Skeletal muscle cell (primary cell): Measurements from ENCODE around the gene C11orf24.

Experiments used
- DNase-seq: peaks from one replicate; pipeline ENCODE4 v3.0.0-alpha.2; 2010; ENCODE audit warnings: low read depth
- H3K4me3 ChIP-seq: 2 replicates; pipeline ENCODE4 v1.5.1; 2011; ENCODE audit warnings: low read depth, mild to moderate bottlenecking, control low read depth, low read length, moderate library complexity

Gene C11orf24

DNA sequence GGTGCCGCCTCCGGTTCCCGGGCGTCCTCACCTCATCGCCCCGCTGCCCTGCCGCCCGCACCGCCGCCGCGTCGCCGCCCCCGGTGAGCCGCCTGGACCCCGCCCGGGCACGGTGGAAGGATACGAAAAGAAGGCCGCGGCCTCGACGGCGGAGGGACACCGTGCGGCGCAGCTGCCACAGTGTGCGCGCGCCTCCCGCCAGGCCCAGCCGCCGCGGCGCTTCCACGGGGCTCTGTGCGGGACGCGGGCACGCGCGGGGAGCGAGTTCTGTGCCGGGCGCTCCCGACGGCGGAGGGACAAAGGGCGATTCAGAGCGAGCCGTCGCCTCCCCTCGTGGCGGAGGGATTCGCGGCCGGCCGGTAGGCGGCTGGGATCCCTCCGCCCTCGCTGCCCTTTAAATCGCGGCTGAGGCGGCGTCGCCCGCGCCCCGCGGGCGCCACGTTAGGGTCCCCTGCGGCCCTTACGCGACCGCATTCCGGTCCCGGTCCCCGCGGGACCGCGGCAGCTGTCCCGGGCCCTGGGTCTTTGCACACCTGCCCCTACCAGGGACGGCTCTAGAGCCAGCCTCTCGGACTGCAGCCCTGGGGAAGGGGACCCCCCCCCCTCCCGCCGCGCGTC is 58.1 kb downstream of the C11orf24 start:
- DNase-seq = peak; percentile 96
- peak overlapping the region; percentile 76 for H3K4me3 ChIP-seq

DNA sequence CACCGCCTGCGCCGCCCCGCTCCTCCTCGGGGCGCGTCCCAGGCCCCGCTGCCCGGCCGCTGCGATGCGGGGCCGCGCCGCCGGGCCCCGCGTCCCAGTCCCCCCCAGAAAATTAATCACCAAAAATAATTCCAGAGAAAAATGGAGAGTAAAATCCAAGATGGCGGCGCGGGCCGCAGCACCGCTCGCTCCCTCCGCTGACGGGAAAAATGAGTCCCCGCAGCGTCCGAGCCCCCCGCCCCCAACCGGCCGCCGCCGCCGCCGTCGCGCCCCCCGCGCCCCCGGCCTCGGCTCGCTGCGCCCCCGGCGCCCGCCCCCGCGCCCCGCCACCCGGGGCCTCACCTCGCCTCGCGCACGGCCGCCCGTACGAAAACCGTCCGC is 58.6 kb downstream of the C11orf24 start, which contains the start of gene KMT5B:
KMT5B (minus strand) TSS at position 162 of the 381 bp plus-strand sequence. CDS start 23,220 bp downstream, outside the sequence.
- peak within 1 kb of the TSS; percentile 94 for H3K4me3 ChIP-seq
- DNase-seq = peak; percentile 22

DNA sequence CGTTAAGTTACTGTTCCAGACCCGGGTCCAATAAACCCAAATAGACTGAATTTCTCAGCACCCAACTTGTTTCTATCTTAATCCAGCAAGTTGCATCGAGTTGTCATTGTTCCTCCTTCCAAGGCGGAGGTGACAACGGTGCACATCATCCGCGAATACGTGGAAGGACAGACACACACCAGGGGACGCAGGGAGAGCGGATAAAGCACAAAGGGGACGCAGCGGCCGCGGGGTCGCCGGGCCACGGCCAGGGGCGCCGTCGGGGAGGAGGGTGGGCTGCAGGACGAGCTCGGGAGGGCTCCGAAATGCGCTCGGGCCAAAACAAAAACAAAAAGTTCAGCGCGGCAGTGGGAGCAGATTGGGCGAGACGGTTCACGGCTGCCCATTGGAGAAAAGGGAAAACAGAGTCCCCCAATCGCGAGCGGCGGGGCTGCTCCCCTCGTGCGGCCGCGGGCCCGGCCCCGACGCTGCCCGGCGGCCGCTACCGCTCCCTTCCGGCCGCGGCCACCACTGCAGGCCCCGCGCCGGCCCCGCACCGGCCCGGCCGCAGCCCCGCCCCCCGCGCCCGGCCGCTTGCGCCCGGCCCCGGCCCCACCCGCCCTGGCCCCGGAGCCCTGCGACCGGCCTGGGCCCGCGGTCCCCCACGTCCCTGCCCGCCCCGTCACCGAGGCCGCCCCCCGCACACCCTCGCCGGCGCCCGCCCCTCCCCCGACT is 59.2 kb downstream of the C11orf24 start:
- H3K4me3 ChIP-seq = peak overlapping the region; percentile 94
- DNase-seq = peak; percentile 38

DNA sequence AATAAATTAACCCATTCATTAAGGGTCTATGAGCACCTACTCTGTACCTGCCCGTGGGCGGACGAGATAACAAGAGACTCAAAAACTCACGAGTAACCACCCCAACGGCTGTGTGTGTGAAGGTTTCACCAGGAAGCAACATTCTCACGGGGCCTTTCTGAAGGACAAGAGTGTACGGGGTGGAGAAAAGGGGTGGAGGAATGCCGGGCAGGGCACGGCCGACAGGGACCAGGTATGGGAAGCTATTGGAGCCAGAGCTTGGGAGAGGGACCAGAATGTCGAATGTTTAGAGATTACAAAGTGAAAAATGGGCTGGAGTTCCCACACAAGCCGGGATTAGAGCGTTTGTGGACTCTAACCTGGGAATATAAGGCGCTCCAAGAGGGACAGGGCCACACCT is 60.2 kb downstream of the C11orf24 start:
- peak overlapping the region; percentile 94 for H3K4me3 ChIP-seq
- no peak for DNase-seq
